Umbilical cord (tissue), 2 donors: ENCODE results near the gene SOX10. TPM values are rescaled to one million over a fixed set of nuclear protein-coding genes. Genes with fewer than 3 reads are reported as not detected.
"Not testable (repeated sequence)": the region's sequence is repeated elsewhere in the genome, so short reads cannot be mapped to it uniquely, and the experiment has no call there.

Source experiments
- DNase-seq: peaks from one replicate; pipeline ENCODE4 v3.0.0-alpha.2; 2015; ENCODE audit warnings: low spot score
- total RNA-seq: library from RNA; depleted of rRNA; stranded (reverse); fragments of >200 nt; gene quantifications from one replicate; pipeline ENCODE4 v1.2.3, GENCODE V29; 2014; ENCODE audit warnings: low replicate concordance; ENCODE audit not compliant: insufficient read depth

Gene SOX10
- total RNA-seq, 1 donor from 2014 or later: 1.7 TPM

DNA sequence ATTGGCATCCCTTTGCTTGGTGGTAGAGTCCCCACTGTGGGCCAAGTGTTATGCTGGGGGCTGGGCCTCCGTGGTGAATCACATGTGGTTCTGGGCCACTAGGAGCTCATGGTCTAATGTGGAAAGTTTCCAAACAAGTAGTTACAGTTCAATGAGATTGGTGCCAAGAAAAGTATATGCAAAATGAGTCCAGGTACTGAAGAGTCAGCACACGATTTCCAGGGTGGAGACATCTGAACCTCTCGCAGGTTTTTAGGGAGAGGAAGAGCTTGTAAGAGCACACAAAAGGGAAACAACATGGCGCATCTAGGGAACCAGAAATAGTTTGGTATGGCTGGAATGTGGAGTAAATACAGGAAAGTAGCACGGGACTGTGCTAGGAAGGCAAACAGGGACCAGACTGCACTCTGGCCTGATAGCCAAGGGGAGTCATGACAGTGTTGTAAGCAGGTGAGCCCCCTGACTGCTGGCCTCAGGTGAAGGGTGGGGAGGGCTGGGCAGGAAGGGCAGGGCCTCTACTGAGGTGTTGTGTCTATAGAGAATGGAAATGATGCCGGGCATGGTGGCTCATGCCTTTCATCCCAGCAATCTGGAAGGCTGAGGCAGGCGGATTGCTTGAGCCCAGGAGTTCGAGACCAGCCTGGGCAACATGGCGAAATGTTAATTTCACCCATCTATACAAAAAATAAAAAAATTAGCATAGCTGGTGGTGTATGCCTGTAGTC lies 18.3 kb downstream of the SOX10 start:
- no peak for DNase-seq

DNA sequence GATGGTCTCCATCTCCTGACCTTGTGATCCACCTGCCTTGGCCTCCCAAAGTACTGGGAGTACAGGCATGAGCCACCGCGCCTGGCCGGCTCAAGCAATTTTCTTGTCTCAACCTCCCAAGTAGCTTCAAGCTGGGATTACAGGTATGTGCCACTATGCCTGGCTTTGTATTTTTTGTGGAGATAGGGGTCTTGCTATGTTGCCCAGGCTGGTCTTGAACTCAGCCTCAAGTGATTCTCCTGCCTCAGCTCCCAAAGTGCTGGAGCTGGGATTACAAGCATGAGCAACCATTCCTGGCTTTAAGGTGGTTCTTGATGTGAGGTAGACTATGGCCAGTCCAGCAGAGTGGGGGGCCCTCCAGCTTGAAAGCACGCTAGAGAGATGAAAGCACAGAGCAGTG lies 23.3 kb downstream of the SOX10 start:
- no peak for DNase-seq

DNA sequence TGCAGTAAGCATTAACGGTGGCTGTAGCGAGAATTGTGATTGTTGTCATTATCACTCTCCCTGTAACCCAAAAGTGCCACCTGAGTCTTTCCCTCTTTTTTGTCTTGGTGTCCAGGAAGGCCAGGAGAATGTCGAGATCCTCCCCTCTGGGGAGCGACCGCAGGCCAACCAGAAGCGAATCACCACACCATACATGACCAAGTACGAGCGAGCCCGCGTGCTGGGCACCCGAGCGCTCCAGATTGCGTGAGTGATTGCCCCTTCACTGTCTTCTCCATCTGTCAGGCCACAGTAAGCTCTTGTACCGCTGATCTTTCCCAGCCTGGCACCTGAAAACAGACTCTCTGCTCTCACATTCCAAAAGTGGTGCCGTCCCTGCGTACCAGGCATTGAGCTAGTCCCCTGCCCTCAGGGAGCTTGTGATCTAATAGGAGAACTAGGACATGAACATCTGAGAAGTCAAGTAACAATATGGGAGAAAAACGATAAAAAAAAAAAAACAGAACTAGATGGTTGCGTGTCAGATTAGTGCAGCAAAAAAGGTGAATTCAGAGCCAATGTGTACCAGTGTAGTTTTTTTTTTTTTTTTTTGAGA lies 25.0 kb downstream of the SOX10 start:
- DNase-seq: no peak

DNA sequence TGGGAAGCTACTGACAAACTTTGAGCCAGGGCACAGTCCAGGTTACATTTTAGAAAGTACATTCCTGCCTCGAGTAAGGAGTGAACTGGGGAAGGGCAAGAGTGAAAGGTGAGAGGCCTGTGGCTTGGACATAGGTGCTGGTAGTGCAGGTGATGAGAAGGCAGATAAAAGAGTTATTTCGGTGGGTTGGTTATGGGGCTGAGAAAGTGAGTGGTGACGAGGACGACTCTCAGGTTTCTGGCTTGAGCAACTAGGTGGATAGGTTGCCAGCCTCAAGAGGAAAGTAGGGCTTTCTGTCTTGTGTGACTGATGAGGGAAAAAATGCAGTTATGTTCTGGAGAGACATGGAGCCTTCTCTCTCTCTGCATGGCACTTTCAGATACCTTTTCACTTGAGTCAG lies 27.1 kb downstream of the SOX10 start:
- no peak for DNase-seq

DNA sequence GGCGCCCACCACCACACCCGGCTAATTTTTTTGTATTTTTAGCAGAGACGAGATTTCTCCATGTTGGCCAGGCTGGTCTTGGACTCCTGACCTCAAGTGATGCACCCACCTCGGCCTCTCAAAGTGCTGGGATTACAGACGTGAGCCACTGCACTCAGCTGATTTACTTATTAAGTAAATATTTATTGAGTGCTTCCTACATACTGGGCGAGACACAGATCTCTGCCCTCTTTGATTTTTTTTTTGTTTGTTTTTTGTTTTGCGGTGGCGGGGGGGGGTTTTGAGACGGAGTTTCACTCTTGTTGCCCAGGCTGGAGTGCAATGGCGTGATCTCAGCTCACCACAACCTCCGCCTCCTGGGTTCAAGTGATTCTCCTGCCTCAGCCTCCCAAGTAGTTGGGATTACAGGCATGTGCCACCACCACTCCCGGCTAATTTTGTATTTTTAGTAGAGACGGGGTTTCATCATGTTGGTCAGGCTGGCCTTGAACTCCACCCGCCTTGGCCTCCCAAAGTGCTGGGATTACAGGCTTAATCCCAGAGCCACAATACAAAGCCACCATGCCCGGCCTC lies 28.4 kb downstream of the SOX10 start:
- not testable (repeated sequence) for DNase-seq

DNA sequence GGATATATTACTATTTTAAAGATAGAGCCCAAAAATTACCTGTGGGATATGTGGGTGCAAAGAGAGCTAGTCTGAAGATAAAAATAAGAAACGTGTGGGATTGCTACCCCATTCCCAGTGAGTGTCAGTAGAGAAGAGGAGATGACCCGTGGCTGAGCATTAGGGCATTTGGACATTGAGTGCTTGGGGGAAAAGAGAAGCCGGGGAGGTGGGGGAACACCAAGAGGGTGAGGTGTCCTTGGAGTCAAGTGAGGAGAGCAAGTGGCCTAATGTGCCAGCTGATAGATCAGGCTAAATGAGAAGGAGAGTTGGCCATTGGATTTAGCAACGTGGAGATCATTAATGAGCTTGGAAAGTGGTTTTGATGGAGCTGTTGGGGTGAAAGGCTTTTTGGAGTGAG lies 29.7 kb downstream of the SOX10 start:
- DNase-seq: no peak

DNA sequence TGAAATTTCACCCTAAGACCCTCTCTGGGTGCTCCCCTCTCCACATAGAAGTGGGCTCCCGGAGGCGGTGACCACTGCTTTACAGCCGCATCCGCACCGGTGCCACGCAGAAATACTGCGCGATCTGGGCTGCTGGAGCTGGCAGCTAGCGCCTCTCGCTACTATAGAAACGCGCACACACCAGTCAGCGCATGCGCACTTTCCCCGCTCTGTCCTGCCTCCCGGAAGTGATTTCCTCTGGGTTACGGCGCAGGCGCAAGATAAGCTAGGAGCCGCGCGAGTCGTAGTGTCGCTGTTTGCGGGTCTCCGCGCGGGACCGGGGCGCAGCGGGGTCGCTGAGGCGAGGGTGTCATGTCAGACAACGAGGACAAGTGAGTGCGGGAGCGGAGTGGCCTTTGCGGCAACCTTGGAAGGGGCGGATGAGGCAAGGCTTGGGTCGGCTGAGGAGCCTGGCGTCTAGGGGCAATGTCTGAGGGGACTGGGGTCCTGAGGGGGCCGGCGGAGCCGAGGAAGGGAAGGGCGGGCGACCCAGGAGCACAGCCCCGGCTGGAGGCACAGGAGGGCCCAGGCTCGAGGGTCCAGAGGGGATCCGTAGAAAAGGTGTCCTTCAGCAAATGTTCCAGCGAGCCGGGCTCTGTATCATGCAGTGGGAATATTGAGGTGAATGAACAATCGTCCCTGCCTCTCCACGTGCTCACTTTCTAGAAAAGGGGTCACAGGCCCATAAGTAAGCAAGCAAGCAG lies 30.7 kb downstream of the SOX10 start, which contains the start of the genes C22orf23 and POLR2F:
Gene C22orf23 (minus strand): TSS at position 165 of the 743 bp plus-strand sequence. CDS start 452 bp downstream, outside the sequence.
Gene POLR2F (plus strand): TSS at position 263 of the 743 bp plus-strand sequence. CDS start 89 bp downstream, at position 352.
- peak; percentile 98 for DNase-seq

DNA sequence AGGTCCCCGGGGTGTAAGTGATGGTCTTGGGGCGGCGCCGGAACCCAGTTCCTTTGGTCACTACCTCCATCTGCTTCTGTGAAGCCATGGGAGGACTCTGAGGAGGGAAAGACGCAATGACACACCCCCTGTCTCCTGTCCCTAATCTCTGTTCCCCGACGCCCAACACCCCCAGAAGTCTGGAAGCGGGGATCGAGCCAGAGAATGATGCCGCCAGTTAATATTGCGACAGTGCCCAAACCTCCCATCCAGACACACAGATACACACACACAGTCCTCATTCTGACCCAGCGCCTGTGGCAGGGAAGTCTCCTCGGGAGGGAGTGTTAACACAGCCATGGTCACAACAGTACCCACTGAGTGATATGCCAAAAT lies 31.3 kb downstream of the SOX10 start:
- DNase-seq: no peak

DNA sequence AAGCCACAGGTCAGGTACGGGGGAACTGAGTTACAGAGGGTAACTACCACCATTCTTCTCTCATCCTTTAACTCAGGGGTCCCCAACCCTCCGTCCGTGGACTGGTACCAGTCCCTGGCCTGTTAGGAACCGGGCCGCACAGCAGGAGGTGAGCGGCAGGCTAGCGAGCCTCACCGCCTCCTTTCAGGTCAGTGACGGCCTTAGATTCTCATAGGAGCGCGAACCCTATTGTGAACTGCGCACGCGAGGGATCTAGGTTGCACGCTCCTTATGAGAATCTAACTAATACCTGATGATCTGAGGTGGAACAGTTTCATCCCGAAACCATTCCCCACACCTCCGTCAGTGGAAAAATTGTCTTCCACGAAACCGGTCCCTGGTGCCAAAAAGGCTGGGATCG lies 31.7 kb downstream of the SOX10 start:
- not testable (repeated sequence) for DNase-seq

DNA sequence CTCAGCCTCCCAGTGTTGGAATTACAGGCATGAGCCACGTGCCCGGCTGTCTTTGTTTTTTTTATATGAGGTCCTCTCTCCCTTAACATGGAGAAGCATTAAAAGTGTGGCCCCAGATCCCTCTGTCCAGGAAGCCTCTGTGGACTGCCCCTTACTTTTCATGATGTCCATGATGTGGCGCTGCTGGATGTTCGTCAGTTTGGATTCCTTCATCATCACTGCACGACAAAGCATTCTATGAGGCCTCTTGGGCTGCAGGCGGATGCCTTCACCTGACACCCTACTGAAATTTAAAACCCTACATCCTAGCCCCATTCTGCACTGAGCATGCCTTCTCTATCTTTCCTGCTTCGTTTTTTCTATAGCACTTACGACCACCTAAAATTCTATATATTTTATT lies 33.0 kb downstream of the SOX10 start:
- no peak for DNase-seq

DNA sequence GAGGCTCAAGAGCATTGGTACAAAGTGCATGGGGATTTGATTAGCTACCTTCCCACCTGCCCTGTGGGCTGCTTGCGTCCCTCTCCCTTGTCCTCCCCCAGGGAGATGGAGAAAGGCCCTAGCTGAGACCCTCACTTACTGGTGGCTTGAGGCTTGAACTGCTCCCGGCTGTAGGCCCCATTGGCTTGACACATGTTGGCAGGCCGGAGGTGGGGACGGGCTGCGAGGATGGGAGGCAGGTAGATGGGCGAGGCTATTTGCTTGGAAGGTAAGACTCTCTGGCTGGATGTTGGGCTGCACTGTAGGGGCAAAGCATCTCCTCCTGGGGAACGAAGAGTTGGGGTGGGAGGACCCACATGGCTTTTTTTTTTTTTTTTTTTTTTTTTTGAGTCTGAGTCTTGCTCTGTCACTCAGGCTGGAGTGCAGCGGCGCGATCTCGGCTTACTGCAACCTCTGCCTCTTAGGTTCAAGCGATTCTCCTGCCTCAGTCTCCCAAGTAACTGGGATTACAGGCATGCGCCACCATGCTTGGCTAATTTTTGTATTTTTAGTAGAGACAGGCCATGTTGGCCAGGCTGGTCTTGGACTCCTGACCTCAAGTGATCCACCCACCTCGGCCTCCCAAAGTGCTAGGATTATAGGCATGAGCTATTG lies 37.1 kb downstream of the SOX10 start:
- DNase-seq: not testable (repeated sequence)

DNA sequence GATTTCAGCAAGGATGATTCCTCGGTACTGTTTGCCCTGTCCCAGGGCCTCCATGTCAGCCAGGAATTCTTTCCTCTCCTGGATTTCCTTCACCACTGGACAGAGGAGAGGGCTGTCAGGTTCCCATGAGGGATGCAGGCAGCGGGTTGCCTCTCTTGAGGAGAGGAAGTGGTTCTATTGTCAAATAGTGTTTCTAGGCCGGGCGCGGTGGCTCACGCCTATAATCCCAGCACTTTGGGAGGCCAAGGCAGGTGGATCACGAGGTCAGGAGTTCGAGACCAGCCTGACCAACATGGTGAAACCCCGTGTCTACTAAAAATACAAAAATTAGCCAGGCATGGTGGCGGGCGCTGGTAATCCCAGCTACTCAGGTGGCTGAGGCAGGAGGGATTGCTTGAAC lies 39.9 kb downstream of the SOX10 start:
- not testable (repeated sequence) for DNase-seq

DNA sequence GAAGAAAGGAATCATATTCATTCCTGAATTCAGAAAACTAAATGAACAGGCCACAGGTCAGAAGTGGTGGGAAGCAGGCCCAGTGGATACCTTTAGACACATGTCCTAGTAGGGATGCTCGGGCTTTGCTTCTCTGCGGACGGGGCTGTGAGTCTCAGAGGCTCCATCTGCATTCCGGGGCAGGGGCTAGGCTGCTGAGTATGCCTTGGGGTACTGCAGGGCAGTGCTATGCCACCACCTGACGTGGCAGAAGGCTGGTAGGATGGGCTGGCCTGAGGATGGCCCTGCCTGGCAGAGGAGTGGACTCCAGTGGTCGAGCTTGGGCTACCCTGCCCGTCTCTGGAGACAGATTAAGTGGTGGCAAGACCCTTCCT lies 40.5 kb downstream of the SOX10 start:
- no peak for DNase-seq

DNA sequence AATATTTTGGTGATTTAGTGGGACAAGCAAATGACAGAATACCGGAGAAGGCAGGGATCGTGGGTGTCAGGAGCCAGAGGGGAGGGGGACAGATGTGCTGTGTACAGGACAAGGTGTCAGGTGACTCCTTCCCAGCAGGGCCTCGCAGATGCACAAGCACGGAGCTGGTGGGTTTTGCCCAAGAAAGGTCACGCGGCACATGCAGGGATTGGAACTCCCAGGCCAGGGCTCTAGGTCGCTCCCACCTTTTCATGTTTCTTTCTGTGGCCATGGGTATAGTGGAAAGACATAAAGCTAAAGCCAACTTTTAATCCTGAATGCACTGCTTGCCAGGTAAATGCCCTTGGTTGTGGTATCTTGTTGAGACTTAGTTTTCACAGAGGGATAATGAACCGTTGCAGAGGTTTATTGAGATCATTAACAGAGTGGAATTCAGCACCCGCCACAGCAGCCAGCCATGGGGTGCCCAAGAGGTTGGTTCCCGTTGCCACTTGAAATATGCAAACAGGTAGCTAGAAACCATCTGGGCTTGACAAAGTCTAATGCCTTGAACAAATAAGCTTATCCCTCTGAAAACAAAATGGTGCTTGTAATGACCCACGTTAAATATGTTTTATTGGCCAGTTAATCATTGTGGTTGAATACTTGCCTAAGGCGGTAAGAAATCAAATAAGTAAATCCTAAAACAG lies 41.1 kb downstream of the SOX10 start:
- DNase-seq: no peak

DNA sequence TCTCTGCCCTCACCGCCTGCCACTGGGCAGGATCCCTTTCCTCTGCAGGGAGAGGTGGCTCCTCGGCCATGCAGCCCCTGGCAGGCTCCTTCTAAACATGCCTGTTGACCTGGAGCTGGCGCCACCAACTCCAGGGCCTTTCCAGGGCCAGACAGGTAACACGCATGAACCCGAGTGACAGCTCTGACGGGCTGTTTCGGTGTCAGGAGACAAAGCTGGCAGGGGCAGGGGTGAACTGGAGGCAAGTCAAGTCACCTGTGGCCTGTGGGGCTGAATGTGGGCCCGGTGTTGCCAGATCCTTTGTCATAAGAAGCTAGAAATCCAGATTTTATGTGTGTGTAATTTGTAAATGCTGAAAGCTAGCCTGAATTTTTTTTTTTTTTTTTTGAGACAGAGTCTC lies 42.2 kb downstream of the SOX10 start:
- no peak for DNase-seq

DNA sequence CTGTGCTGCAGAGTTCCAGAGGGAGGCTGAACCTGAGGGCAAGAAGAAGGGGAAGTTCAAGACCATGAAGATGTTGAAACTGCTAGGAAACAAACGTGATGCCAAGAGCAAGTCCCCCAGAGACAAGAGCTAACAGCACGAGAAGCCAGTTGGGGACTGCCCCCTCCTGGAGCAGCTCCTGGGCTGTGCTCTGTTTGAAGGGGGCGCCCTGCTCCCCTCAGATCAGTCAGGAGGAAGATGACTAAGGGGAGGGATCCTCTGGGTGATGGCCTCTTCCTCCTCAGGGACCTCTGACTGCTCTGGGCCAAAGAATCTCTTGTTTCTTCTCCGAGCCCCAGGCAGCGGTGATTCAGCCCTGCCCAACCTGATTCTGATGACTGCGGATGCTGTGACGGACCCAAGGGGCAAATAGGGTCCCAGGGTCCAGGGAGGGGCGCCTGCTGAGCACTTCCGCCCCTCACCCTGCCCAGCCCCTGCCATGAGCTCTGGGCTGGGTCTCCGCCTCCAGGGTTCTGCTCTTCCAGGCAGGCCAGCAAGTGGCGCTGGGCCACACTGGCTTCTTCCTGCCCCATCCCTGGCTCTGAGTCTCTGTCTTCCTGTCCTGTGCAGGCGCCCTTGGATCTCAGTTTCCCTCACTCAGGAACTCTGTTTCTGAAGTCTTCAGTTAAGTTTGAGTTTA lies 43.5 kb downstream of the SOX10 start:
- DNase-seq: no peak

DNA sequence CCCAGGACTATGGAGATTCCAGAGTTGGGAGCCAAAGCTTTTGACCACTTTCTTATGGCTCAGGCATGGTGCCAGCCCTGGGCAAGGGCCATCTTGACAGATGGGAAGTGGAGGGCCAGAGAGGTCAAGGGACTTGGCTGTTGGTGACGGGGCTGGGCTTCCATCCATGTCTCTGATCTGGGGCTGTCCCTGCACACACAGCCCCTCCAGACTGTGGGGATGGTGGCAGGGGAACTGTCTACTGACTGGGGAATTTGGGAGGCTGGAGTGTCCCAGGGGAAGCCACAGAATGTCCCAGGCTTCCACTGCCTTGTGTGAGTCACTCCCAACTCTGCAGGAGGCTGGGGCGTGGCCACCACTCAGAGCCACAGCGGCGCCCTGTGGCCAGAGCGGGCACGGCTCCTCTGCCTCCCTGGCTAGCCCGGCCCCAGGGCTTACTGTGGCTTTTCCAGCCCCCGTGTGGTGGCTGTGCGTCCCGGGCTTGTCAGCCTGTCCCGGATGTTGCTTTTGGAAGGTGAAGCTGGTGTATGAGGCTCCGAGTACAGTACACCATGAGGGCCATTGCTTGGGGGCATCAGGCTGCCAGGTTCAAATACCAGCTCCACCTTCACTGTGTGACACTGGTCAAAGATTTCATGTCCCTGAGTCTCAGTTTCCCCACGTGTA lies 50.5 kb downstream of the SOX10 start:
- DNase-seq: peak; percentile 79

DNA sequence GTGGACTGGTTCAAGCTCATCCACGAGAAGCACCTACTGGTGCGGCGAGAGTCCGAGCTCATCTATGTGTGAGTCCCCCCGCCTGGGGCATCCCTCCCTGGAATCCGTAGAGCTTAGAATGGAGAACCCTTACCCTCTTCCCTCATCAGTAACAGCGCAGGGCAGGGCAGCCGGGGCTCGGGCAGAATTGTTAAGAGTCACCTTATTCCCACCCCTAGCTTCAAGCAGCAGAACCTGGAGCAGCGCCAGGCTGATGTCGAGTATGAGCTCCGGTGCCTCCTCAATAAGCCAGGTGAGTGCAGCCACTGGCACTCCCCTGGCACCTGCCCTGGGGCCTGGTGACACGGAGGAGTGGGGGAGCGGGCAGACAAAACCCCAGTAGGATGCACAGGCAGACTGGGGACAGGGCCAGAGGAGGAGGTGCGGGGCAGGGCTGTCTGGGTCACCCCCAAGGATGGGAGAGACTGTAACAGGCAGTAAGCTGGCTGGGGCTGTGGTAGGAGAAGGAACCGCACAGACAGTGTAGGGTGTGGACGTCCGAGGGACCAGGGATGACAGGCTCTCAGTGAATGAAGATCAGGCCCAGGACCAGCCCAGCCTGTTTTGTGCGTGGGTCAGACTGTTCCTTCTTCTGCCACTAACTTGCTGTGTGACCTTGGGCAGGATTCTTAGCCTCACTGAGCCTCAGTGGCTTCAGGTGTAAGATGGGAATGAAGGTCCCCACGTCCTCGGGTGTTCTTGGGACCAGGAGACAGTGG lies 51.4 kb downstream of the SOX10 start:
- no peak for DNase-seq

DNA sequence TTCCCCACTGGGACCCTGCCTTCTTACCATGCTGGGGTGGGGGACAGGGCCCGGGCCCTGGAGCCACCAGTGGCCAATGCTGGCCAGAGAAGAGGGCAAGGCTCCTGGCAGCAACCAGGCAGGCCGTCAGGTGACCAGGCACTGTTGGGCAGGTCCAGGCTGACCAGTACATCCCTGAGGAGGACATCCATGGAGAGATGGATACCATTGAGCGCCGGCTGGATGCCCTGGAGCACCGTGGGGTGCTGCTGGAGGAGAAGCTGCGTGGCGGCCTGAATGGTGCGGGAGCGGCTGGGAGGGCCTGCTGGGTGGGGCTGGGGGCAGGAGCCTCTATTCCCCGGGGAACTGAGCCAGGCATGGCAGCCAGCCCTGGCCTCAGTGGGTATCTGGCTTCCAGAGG lies 52.0 kb downstream of the SOX10 start:
- no peak for DNase-seq
